Globus pallidus (tissue), 1 donor: Measurements from ENCODE around the gene CPD.
A peak's percentile ranks its signal among the peaks of the same experiment; 100 is the strongest.
"Not testable (repeated sequence)": the region's sequence is repeated elsewhere in the genome, so short reads cannot be mapped to it uniquely, and the experiment has no call there.

Source experiments
- DNase-seq: peaks from one replicate; pipeline ENCODE4 v3.0.0-alpha.2; 2015; ENCODE audit warnings: low spot score

The CPD gene

GRCh38 chr17:30378825-30379302 is at the start of gene CPD:
Gene CPD (plus strand): TSS chr17:30378927. CDS start chr17:30378981, 54 bp downstream.
- DNase-seq = peak; percentile 97

- no peak for DNase-seq
Measured at GRCh38 chr17:30332057-30332542, 46.6 kb upstream of the CPD start.

GRCh38 chr17:30333503-30334360 is 45.0 kb upstream of the CPD start, which contains the start of gene TMIGD1:
Gene TMIGD1 (minus strand): TSS chr17:30334057. CDS start chr17:30332133, 1,924 bp downstream.
- no peak for DNase-seq

GRCh38 chr17:30334421-30334820 is 44.3 kb upstream of the CPD start:
- DNase-seq = no peak

GRCh38 chr17:30336369-30337171 is 42.2 kb upstream of the CPD start:
- no peak for DNase-seq

GRCh38 chr17:30337393-30337999 is 41.2 kb upstream of the CPD start:
- no peak for DNase-seq

GRCh38 chr17:30339086-30339485 is 39.6 kb upstream of the CPD start:
- DNase-seq = no peak

GRCh38 chr17:30340801-30341356 is 37.8 kb upstream of the CPD start:
- no peak for DNase-seq

GRCh38 chr17:30341703-30342249 is 37.0 kb upstream of the CPD start:
- DNase-seq = no peak

- DNase-seq = not testable (repeated sequence)
Measured at GRCh38 chr17:30343244-30343643, 35.5 kb upstream of the CPD start.

GRCh38 chr17:30343796-30344195 is 34.9 kb upstream of the CPD start:
- no peak for DNase-seq

GRCh38 chr17:30344283-30345088 is 34.2 kb upstream of the CPD start:
- DNase-seq = peak; percentile 93

- no peak for DNase-seq
Measured at GRCh38 chr17:30345089-30345433, 33.7 kb upstream of the CPD start.

- no peak for DNase-seq
Measured at GRCh38 chr17:30345527-30346075, 33.1 kb upstream of the CPD start.

- DNase-seq = no peak
Measured at GRCh38 chr17:30346221-30346795, 32.4 kb upstream of the CPD start.

- DNase-seq = no peak
Measured at GRCh38 chr17:30347488-30347887, 31.2 kb upstream of the CPD start.

GRCh38 chr17:30349252-30349651 is 29.5 kb upstream of the CPD start:
- DNase-seq = no peak

GRCh38 chr17:30351263-30351662 is 27.5 kb upstream of the CPD start:
- DNase-seq = not testable (repeated sequence)

GRCh38 chr17:30351735-30352134 is 27.0 kb upstream of the CPD start:
- no peak for DNase-seq

- no peak for DNase-seq
Measured at GRCh38 chr17:30352240-30352814, 26.4 kb upstream of the CPD start.
